Breast epithelium (tissue), 3 donors: ENCODE measurements around the gene DTX4.

Experiments used
- POLR2A ChIP-seq: fragments of 450-650 bp; IDR thresholded peaks from one replicate; pipeline ENCODE4 v1.6.1; 2016; ENCODE audit warnings: antibody characterized with exemption, mild to moderate bottlenecking, moderate library complexity
- POLR2AphosphoS5 ChIP-seq, 3 donors: sonication (generic); formaldehyde crosslinking; IDR thresholded peaks; one replicate each; pipeline ENCODE4 v1.6.1; 2017; ENCODE audit warnings: antibody characterized with exemption in 3 of 3
- TF ChIP-seq, protein P1 (sequence below), 3 donors: fragments of 450-650 bp; IDR thresholded peaks; one replicate each; pipeline ENCODE4 v1.5.1; 2016 to 2017; ENCODE audit warnings: antibody characterized with exemption in 3 of 3, mild to moderate bottlenecking in 3 of 3, moderate library complexity in 3 of 3

DNA sequence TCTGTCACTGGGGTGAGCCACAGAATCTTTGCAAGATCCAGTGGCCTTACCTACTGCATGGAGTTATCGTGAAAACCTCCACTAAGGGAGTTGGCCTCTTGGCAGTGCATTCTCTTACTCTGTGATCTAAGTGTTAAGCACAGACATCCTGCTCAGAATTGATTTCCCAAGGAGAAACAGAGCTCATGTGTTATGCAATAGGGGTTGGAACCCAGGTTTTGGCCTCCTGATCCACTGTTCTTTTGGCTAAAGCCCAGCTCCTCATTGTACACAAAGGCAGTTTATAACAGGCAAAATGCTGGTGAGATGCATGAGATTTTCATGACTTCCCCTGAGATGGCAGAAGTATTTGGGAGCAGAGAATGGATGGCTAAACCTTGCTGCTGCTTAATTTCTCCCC is 11.8 kb downstream of the DTX4 start:
- TF ChIP-seq, protein P1, sequence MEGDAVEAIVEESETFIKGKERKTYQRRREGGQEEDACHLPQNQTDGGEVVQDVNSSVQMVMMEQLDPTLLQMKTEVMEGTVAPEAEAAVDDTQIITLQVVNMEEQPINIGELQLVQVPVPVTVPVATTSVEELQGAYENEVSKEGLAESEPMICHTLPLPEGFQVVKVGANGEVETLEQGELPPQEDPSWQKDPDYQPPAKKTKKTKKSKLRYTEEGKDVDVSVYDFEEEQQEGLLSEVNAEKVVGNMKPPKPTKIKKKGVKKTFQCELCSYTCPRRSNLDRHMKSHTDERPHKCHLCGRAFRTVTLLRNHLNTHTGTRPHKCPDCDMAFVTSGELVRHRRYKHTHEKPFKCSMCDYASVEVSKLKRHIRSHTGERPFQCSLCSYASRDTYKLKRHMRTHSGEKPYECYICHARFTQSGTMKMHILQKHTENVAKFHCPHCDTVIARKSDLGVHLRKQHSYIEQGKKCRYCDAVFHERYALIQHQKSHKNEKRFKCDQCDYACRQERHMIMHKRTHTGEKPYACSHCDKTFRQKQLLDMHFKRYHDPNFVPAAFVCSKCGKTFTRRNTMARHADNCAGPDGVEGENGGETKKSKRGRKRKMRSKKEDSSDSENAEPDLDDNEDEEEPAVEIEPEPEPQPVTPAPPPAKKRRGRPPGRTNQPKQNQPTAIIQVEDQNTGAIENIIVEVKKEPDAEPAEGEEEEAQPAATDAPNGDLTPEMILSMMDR (IDR thresholded peaks at IDR 0.05): no peak
- TF ChIP-seq POLR2A (no peak), POLR2AphosphoS5 (IDR thresholded peaks at IDR 0.05) (no peak)
